Lung microvascular endothelial cell (primary cell): ENCODE data around the gene CACYBP. TPM values are rescaled to one million over a fixed set of nuclear protein-coding genes. Genes with fewer than 3 reads are reported as not detected.
A peak's percentile ranks its signal among the peaks of the same experiment; 100 is the strongest.

ENCODE experiments used
- DNase-seq, 2 donors: peaks; one replicate each; pipeline versions ENCODE4 v3.0.0 to v3.0.0-alpha.2; 2010; ENCODE audit warnings: low read depth in 2 of 2
- total RNA-seq: library from RNA; depleted of rRNA; stranded (reverse); fragments of >200 nt; gene quantifications from 2 replicates; pipeline ENCODE4 v1.2.1, GENCODE V29; 2014

CACYBP gene, protein sequence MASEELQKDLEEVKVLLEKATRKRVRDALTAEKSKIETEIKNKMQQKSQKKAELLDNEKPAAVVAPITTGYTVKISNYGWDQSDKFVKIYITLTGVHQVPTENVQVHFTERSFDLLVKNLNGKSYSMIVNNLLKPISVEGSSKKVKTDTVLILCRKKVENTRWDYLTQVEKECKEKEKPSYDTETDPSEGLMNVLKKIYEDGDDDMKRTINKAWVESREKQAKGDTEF
- 205 and 267 TPM in 2 replicates for total RNA-seq

DNA sequence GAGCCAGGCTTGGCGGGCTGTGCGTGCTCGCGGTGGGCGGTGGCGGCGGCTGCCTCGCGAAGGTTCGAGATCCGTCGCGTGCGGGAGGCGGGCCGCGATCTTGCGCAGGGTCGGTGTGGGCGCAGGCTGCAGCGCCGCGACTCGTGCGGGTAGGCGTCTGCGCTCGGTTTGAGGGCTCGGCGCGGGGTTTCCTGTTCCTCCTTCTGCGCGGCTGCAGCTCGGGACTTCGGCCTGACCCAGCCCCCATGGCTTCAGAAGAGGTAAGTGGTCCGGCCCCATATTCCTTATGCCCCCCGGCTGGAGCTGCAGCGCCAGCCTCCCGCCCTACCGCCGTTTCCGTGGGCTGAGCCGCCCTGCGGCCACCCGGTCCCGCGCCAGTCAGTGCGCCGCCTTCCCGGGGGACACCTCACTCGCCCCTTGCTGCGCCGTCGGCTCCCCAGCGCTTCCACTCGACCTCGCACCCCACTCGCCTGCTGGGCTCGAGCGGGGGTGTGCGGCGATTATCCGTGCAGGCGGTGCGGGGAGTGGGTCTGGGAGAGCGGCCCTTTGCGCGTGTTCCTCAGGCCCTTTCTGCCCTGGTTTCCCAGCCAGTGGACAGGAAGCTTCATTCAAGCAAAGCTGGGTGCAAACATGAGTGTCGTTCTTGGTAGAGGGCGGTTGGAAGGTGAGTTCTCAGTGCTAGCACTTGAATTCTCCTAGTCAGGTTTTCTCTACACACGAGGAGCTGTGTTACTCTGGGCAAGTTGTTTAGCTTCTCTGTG is at the start of gene CACYBP:
TSS of gene CACYBP (plus strand) at position 12 of the 761 bp plus-strand sequence. CDS start at position 246, 234 bp downstream.
- DNase-seq = peak in 1 of 2 donors; percentile 39

DNA sequence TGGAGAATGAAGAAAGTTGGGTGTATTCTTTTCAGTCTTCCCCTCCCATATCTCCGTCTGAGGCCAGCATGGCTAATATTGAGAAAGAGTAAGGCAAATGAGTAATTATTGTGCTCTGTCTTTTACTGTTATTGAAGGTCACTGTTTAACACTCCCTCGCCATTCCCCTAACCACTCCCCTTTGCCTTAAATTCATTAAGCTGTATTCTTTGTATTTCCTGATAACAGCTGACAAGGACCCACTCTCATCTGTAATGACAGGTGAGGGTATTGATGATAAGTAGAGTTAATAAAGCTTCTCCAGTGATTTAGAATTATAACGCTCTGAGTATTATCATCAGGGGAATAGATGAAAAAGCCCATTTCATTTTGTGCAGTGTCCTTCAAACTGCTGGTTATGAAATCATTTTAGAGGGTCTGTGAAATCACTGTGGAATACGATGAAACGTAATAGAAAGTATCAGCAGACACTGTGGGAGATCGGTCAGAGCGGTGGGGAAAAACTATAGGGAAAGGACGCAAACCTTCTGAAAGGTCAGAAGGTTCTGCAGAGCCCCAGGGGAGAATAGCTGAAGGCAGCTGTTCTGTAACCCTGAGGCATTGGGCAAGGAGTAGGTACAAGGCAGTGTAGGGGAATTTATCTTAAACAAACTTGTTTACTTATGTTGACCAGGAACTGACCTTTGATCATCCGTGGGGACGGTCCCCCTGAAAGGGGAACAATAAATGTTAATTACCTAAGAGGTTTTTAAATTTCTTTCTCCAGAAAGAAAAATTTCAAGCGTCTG is 46.3 kb upstream of the CACYBP start:
- no peak for DNase-seq

DNA sequence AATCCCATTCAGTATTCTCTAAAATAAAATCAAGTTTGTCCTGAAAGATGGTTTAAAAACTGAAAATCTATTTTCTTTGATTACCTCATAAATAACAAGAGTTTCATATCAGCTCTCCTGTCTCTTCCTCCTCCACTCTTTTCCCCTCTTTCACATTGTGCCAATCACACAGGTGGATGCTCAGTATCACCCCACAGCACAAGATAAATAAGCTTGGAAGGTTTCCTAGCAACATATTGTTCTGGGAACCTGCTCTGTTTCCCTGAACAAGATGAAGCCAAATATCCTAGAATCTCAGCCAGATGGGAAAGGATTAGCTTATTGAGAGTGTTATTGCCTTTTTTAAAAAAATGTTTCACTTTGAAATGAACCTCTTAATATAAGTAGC is 45.7 kb upstream of the CACYBP start:
- DNase-seq = peak in 1 of 2 donors; percentile 45

DNA sequence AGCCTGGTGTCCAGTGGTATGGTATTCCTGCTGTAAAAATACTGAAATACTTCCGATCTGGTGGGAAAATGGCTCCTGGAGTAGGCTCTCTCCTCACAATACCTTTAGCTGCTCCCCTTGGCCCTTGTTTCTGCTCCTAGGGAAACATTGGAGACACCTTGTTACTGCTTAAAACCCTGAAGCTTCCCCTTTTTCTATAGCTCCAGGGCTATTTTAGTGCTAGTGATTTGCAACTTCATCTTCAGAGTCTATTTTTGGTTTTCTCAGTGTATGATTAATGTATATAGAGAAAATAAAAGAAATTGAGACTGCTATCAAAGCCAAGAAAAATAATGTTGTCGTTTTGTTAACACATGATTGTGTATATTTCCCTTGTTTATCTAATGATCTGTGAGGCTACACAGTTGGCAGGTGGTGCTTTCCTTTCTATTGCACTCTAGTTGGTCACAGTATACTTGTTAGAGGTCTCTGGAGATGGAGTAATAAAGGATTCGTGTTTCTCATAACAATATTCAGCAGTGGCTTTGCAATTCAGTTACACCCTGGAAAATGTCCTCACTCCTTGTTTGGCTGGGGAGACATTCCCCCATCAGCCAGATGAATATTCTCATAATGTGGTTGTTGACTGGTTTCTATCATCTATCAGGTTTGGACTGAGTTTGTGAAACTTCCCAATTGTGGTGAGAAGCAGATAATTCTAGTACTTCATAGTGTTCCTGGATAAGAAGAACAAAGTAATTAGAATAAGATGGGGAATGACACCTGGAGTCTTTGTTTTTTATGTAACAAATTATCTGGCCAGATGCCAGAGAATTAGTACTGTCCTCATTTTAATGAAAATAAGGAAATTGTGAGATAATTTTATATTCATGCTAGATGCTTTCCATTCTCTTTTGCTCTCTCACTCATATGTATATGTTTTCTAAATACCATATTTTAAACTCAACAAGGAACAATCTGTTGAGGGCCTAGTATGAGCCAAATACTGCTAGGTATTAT is 44.8 kb upstream of the CACYBP start:
- peak in 1 of 2 donors; percentile 20 for DNase-seq

DNA sequence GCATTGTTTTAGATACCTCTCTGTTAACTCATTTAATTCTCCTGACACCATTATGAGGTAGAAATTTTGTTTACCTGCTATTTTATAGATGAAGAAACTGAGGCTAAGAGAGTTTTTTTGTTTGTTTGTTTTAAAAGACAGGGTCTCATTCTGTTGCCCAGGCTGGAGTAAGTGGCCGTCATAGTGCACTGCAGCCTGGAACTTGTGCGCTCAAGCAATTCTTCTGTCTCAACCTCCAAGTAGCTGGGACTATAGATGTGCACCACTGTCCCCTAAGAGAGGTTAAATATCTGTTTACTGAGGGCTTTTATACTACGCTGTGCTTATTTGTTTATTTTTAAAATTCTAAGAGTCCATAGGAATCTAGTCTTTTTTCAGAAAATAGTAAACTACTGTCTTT is 43.7 kb upstream of the CACYBP start:
- no peak for DNase-seq

DNA sequence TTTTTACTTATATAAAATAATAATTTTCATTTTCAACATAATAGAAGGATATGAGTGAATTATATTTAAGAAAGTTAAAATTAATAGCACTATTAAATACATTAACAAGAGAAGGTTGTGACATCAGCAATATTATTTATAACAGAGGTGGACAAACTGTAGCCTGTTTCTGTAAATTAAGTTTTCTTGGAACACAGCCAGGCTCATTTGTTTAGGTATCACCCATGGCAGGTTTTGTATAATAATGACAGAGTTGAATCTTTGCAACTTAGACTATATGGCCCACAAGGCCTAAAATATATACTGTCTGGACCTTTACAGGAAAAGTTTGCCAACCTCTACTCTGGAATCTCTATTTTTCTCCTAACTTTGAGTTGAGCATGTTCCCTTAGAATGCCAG is 42.8 kb upstream of the CACYBP start:
- no peak for DNase-seq

DNA sequence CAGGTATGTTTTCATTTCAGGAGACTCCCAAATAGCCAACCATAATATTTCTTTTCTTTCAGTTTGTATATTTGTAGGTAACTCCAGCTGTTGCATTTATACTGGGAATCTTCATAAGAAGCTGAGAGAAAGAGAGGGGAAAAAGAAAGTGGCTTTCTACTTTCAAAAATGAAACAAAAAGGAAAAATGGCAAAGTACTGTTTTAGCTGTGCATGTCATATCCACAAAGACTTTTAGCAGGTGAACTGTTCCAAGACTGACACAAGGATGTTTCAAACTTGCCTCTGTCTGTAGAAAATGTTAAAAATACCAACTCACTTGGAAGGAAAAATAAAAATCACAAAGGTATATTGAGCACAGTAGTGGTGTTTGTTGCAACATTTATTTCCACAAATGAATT is 41.9 kb upstream of the CACYBP start:
- DNase-seq = no peak

DNA sequence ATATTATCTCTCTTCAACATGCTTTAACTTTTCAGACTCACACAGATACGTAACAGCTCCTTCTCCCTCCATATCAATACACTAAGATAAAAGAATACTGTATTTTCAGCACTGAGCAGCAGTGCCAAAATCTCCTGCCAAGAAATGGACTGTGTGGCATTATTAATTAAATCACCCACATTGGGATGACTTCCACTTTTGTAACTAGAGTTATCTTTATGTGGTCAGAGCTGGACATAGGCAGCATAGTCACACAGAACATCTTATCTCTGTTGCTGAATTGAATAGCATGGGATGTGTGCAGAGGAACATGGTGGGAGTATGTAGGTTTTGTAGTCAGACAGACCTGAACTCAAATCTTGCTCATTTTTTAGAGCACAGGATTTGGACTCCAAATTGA is 41.4 kb upstream of the CACYBP start:
- DNase-seq = no peak

DNA sequence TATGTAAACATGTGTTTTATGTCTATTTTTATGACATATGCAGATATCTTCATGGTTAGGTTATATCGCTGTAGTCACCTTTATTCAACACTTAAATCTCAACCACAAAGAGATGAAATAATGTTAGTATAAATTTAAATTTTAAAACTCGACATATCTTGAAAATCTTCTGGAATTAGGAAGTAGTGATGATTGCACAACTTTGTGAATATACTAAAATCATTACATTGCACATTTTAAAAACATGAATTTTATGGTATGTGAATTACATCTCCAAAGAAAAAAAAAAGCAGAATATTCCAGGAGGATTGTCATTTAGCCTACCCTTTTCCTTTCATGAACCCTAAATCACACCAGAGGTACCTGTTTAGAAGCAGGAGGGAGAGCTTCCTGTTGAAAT is 39.4 kb upstream of the CACYBP start:
- DNase-seq = no peak

DNA sequence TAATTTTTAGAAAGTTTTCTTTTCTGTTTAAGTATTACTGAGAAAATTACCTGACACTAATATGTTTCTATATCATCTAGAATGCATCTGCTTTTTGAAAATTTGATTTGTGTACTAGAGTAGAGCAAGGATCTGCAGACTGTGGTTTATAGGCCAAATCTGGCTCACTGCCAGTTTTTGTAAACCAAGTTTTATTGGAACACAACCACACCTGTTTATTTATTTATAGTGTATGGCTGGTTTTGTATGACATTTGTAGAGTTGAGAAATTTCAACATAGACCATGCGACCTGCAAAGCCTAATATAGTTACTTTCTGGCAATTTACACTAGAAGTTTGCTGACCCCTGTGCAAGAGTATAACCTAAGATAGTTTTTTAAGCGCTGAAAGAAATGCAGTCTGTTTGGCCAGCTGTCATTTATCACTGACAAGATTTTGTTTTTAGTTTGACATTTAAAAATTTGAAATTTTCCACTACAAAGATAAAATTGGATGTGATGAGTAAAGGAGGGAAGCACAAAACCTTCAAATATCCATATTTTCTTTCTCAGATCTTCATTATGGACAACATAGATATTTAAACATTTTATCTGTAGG is 36.1 kb upstream of the CACYBP start:
- no peak for DNase-seq

DNA sequence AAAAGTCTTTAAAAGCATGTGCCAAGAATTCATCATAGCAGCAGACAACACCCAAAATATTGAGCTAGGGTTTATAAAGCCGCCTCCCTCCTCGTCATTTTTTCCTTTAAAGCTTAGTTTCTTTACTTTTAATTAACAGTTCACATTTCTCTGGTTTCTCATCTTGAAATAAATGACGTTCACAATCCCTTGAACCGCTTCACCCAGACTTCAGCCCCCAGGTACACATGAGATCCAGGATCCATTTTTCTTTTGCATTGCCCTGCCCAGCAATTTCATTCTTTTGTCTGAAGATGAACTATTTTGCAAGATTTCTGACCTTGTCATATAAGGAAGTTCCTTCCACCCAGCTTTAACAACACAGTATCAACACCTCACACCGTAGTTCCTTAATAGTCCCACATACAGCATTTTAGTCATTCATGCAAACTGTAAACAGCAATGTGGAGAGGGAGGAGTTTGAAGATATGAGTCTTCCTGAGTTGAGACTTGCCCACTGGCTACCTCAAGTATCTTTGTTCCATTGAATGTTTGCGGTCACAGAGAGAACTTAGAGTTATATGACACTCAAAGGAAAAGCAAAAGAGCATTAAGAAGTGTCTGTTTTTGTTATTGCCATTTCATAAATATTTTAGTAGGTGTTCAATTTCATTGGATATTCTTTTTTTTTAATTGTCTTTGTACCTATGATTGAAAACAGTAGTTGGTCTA is 35.3 kb upstream of the CACYBP start:
- peak in 1 of 2 donors; percentile 53 for DNase-seq

DNA sequence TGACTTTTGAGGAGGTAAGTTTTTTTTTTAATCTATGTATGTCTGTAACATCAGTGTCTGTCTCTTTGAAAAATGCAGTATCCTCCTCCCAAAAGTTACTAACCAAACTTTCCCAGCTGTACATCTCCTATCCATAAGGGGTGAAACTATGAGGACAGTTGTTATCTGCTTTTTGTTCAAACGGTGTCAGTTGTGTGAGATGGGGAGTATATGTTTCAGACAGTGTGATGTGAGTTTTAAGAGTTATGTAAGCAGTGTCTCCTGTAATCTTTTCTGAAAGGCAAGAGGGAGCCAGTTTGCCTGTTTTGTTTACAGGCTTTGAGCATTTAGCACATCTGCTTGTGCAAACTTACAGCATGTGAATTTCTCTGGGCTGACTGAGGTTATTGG is 34.8 kb upstream of the CACYBP start:
- DNase-seq = no peak

DNA sequence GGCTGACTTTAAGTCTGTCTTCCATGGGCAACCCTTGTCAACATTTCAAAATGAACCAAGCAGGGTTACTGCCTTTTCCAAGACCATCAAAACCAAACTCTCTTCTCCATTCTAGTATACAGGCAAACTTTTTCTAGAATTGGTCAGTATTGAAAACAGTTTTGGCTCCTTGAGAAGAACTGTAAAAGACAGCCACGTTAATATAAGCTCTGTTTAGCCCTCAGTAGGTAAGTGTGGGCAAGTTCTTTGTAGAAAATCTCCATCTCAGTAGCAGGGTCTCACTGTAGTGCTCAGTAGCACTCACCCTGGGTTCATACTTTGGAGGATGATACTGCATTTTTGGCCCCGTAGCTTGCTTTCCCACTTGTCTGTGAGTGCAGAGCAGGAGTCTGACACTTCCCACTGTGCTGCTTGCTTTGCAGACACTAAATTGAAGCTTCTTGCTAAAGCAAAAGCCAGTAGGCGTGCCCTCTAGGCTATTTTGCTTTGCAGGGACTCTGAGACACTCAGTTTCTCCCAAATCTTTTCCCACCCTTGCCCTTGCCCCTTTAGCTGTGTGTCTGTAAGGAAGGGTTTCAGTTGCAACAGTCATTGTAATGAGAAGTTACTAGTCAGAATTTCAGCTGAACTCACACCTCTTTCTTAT is 34.3 kb upstream of the CACYBP start:
- DNase-seq = no peak

DNA sequence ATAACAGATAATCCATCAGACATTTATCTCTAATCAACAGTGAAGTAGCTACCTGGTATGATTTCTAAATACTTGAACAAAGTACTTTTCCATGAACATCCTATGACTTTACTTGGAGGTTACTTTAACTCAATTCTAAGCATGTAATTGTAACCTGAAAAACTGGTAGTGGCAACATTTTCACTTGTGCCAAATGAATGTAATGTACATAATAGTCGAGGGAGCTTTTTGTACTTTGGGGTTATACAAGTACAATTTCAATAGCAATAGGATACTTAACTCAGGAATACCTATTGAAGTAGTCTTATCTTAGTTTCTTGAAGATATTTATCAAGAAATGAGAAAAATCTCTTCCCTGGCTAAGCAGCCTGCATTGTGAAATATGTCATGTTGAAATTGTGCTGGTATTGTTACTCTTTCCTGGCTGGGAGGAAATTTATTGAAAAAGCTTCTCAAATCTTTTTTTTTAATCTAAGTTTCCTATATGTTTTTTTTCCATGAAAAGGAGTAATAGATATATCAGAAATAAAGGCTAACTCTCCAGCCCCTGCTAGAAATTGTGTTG is 33.7 kb upstream of the CACYBP start:
- DNase-seq = no peak

DNA sequence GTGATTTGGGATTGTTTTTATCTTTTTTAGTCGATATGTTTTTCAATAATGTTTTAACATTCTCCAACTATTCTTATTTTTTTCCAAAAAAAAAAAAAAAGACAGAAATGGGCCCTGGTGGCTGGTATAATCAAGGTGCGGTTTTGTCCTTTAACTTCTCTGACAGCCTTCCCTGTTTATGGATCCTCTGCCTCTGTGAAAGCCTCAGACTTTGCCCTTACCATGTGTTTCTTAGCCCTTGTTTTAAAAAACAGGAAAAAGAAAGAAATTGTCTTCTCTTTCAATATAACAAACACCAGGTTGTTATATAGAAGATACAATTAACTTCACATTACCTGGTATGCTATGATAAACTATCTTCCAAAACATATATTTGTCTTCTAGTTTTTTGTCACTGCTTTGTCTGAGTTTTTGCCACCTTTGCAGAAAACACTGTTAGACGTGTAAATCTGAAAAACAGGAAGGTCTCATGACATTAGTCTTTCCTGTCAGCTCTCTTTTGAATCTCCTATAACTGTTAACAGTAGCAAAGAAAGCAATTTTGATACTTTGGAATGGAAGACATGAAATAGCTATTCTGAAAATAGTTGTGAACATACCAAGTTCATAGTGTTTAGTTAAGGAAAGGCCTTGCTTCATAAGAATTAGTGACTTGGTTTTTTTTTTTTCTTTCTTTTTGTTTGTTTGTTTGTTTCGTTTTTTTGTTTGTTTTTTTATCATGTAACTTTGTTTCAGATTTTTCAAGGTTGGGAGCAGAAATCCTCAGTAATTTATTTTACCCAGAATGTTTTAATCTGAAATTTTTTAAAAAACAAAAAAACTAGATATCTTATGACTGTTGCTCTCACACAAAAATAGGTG is 31.7 kb upstream of the CACYBP start:
- peak; percentile 66 to 68 for DNase-seq

DNA sequence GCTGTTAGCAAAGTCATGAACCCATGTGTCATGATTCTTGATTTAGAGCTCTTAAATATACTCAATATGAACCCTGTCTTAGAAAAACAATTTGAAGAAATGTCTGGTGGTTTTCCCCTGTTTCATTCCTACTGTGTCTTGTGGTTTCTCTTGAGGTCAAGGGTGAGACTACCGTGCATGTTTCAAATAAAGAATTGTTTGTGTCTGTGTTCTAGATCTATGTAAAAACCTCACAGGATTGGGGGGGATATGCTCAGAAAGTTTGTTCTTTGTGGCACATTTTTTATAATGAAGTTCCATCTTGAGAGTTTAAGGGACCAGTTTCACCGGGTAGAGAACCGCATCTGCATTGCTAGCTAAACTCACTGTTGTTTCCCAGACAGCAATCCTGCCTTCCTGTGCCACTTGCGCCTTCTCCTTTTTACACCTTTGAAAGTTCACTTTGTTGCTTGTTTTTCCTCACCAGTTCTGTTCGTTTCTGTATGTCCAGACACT is 30.9 kb upstream of the CACYBP start:
- peak in 1 of 2 donors; percentile 95 for DNase-seq

DNA sequence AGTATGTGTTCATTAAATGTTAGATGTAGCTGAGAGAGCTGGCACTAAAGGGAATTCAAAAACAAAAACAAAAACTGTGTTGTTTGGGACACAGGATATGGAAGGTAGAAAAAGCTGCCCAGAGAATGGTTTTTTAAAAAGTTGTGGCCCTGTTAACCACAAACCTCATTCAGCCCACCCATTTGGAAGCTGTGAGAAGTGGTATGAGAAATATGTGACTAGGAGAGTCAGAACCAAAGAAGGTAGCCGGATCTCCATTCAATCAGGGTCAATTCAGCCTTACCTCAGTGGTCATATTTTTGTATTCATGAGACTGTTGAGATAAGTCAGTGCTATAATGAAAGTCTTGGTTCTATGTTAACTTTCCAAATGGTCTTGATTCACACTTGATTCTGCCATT is 29.8 kb upstream of the CACYBP start:
- DNase-seq = no peak

DNA sequence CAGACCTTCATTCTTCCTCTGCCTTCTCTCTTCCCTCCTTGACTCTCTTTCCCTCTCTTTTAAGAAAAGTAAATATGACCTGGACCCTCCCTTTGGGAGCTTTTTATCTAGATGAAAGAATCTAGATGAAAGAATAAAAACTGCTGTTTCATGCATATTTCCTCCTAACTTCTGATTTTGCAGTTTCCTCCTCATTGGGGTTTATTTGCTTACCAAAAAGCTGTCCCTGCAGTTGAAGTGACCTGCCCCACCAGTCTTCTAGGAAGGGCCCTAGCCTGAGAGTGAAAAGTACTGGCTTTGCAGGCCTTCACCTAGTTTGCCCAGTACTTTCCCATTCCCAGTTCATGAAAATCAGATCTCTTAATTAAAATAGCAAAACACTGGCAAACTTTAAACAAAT is 28.3 kb upstream of the CACYBP start:
- DNase-seq = no peak
